Bronchial epithelial cell (primary cell): ENCODE results near the gene LAMP2. TPM values are rescaled to one million over a fixed set of nuclear protein-coding genes. Genes with fewer than 3 reads are reported as not detected.

ENCODE experiments used
- DNase-seq: peaks from one replicate; pipeline ENCODE4 v3.0.0-alpha.2; 2010; ENCODE audit warnings: low read depth
- FAIRE-seq: peaks from 2 replicates; lab custom pipeline; 2011; peaks lifted over from hg19 to GRCh38; lab: Jason Lieb, UNC
- H3K27me3 ChIP-seq: 2 replicates; pipeline ENCODE4 v1.5.1; 2011; ENCODE audit warnings: low read length; ENCODE audit not compliant: control insufficient read depth, insufficient read depth
- H3K36me3 ChIP-seq: 2 replicates; pipeline ENCODE4 v1.5.1; 2011; ENCODE audit warnings: low read length; ENCODE audit not compliant: control insufficient read depth, insufficient read depth
- H3K4me3 ChIP-seq: 2 replicates; pipeline ENCODE4 v1.5.1; 2011; ENCODE audit warnings: mild to moderate bottlenecking, low read depth, low read length, control low read depth
- CTCF ChIP-seq: IDR thresholded peaks from 2 replicates; pipeline ENCODE4 v1.5.1; 2011; ENCODE audit warnings: mild to moderate bottlenecking, moderate library complexity, low read length, control low read depth, inconsistent platforms; ENCODE audit not compliant: insufficient read depth, severe bottlenecking
- total RNA-seq: library from RNA; depleted of rRNA; stranded (reverse); fragments of >200 nt; gene quantifications from 2 replicates; pipeline ENCODE4 v1.2.1, GENCODE V29; 2014

The LAMP2 gene
- total RNA-seq, 1 donor from 2014 or later, result 118 TPM

GRCh38 chrX:120456973-120457372, 12.1 kb downstream of the LAMP2 start:
- no peak for FAIRE-seq
- peak; percentile 74 for DNase-seq
- H3K4me3 ChIP-seq, result peak overlapping the region; percentile 21
- TF ChIP-seq CTCF, result no peak
- H3K36me3 ChIP-seq, result no peaks in the 10 kb centered on the region
- no peaks in the 10 kb centered on the region for H3K27me3 ChIP-seq

- Histone ChIP-seq H3K4me3 (no peak overlapping the region), H3K36me3 (no peaks in the 10 kb centered on the region), H3K27me3 (no peaks in the 10 kb centered on the region)
- no peak for TF ChIP-seq CTCF
- DNase-seq (peak; percentile 56), FAIRE-seq (no peak)
These were observed 15.1 kb downstream of the LAMP2 start for GRCh38 chrX:120453985-120454384.

DNA sequence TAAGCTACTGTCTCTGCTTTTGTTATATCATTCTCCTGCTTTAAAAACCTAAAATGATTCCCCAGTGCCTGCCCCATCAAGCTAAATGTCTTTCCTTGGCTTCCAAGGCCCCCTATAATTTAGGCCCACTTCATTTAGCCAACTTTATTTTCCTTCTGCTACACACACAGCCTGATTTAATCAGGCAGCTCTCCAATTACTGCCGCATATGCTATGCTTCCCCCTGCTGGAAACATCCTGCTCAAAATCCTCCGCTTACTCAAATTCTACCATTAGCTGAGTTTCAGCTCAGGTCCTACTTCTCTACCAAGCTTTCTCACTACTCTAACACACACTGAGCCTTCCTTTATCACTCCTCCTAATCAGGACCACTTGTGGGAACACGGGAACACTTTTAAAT, 17.0 kb downstream of the LAMP2 start:
- FAIRE-seq, result no peak
- H3K36me3 ChIP-seq, result no peaks in the 10 kb centered on the region
- H3K27me3 ChIP-seq, result no peaks in the 10 kb centered on the region
- H3K4me3 ChIP-seq, result no peak overlapping the region
- no peak for DNase-seq
- peak; percentile 22 for TF ChIP-seq CTCF

DNA sequence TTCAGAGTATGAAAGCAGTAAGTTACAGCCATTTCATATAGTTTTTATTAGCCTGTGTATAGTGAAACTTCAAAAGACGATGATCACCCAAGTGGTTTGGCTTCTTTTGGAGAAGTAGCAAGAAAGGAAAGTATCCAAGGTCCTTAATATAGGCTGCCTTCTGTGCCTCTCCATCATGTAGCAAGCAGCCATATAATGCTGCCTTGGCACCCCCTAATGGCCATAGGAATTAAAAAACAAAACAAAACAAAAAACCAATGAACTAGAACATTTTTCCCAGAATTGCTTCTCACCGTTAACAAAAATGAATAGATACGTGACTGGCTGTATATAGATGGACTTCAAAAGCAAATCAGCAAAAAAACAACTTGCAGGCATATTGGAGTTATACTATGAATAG, 18.9 kb downstream of the LAMP2 start:
- Histone ChIP-seq H3K4me3 (no peak overlapping the region), H3K27me3 (no peaks in the 10 kb centered on the region), H3K36me3 (no peaks in the 10 kb centered on the region)
- DNase-seq (no peak), FAIRE-seq (no peak)
- no peak for TF ChIP-seq CTCF

GRCh38 chrX:120446498-120446897, 22.6 kb downstream of the LAMP2 start:
- no peak for FAIRE-seq

More at GRCh38 chrX:120446498-120446897, 22.6 kb downstream of the LAMP2 start:
- DNase-seq, result peak; percentile 13
- no peak for TF ChIP-seq CTCF
- Histone ChIP-seq H3K4me3 (no peak overlapping the region), H3K36me3 (peaks cover 1% of the 10 kb centered on the region), H3K27me3 (no peaks in the 10 kb centered on the region)
